Activated T-cell treated with anti-CD3 and anti-CD28 coated beads, Interleukin-2, amount 50 U/mL, for 24 hours (primary cell): ENCODE results near the gene KLHL20.
"Not testable (repeated sequence)": the region's sequence is repeated elsewhere in the genome, so short reads cannot be mapped to it uniquely, and the experiment has no call there.

Experiments
- DNase-seq: peaks from one replicate; pipeline ENCODE4 v3.0.0-alpha.2; 2020
- H3K27ac Mint-ChIP-seq: 2 replicates; pipeline ENCODE4 v1.8.0; 2020; ENCODE audit warnings: mild to moderate bottlenecking, mixed read lengths
- H3K27me3 Mint-ChIP-seq: 2 replicates; pipeline ENCODE4 v1.8.0; 2020; ENCODE audit warnings: mixed read lengths
- H3K36me3 Mint-ChIP-seq: 2 replicates; pipeline ENCODE4 v1.8.0; 2020; ENCODE audit warnings: low read depth, mixed read lengths
- H3K4me1 Mint-ChIP-seq: 2 replicates; pipeline ENCODE4 v1.8.0; 2020; ENCODE audit warnings: low read depth, mixed read lengths
- H3K4me3 Mint-ChIP-seq: 2 replicates; pipeline ENCODE4 v1.8.0; 2020; ENCODE audit warnings: mild to moderate bottlenecking, moderate library complexity, mixed read lengths
- H3K9me3 Mint-ChIP-seq: 2 replicates; pipeline ENCODE4 v1.8.0; 2020; ENCODE audit warnings: mixed read lengths

Gene KLHL20

DNA sequence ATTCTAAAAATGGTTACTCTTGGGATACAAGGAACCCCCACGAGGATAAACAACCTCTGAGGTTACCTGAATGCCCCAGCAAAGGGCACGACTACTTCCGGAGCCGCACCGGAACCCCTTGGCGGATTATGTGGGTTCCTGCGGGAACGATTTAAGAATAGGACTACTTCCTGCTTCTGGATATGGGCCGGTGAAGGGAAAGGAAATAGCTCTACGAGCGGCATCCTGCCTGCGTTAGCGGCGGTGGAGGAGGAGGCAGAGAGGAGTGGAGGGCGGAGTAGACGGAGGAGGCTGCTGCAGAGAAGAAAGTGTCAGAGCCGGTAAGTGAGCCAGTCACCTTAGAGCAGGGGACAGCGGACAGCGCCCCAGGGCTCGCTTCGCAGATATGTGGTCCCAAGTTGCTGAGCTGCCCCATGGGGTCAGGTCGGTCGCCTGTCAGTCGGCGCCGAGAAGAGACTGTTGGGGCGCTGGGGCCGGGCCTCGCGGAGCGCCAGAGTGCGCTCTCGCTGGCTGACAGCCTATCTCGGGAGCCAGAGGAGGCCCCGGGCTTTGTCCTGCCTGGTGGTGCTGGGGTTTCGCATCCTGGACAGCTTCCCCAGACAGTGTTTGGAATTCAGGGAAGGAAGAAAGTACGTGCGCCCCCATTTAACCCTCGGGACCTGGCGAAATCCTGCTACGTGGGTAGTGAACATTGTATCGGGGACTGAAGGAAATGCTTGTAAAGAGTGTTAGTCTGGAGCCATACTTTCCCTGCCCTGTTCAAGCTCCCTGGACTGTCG is at the start of gene KLHL20:
Gene KLHL20, plus strand, starts transcription at position 223 of the 779 bp plus-strand sequence. CDS start 1,063 bp downstream, outside the sequence.
- peaks cover 28% of the 10 kb centered on the region for H3K36me3 Mint-ChIP-seq
- peak within 1 kb of the TSS; percentile 90 for H3K4me3 Mint-ChIP-seq
- no peaks in the 10 kb centered on the region for H3K9me3 Mint-ChIP-seq
- peak; percentile 88 for DNase-seq
- H3K27ac Mint-ChIP-seq: peak within 1 kb of the TSS; percentile 93
- peaks cover 12% of the 10 kb centered on the region for H3K27me3 Mint-ChIP-seq
- peaks cover 32% of the 10 kb centered on the region for H3K4me1 Mint-ChIP-seq

DNA sequence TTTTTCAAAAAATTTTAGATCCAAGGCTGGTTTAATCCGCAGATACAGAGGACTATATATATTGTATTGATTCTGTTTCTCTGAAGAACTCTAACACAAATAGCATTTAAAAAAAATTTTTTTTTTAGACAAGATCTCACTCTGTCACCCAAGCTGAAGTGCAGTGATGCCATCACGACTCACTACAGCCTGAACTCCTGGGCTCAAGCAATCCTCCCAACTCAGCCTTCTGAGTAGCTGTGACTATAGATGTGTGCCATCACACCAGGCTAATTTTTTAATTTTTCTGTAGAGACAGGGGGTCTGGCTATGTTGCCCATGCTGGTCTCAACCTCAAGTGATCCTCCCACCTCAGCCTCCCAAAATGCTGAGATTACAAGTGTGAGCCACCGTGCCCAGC is 48.1 kb upstream of the KLHL20 start:
- Mint-ChIP-seq H3K4me3 (no peak overlapping the region), H3K36me3 (no peaks in the 10 kb centered on the region), H3K27ac (no peak overlapping the region), H3K9me3 (no peaks in the 10 kb centered on the region), H3K27me3 (peaks cover 40% of the 10 kb centered on the region), H3K4me1 (peaks cover 11% of the 10 kb centered on the region)
- DNase-seq: no peak

DNA sequence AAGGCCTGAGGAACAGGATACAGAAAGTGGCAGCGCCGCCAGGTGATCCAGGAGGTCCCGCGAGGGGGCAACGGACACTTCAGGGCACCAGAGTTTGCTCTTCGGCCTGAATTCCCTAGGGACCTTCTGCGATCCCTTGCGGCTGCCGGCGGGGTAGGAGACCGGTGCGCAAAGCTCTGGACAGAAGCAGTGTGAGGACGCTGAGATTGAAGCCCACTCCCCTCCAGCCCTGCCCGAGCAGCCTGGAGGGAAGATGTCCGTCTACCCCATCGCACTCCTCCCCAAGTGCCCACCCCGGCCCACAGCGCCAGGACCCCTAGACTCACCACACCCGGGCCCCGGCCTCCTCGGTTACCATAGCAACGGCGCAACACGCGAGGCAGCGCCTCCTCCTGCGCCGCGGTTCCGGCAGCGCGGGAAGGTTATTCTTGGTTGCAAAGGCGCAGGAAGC is 45.3 kb upstream of the KLHL20 start, which contains the start of gene ANKRD45:
Gene ANKRD45, minus strand, starts transcription at position 361 of the 451 bp plus-strand sequence. CDS start 10,433 bp downstream, outside the sequence.
- Mint-ChIP-seq H3K4me3 (peak within 1 kb of the TSS; percentile 51), H3K9me3 (no peaks in the 10 kb centered on the region), H3K4me1 (peaks cover 11% of the 10 kb centered on the region), H3K27me3 (peaks cover 40% of the 10 kb centered on the region), H3K36me3 (no peaks in the 10 kb centered on the region), H3K27ac (no peak within 1 kb of the TSS)
- peak; percentile 37 for DNase-seq

- peaks cover 19% of the 10 kb centered on the region for H3K27me3 Mint-ChIP-seq
- not testable (repeated sequence) for H3K9me3 Mint-ChIP-seq, DNase-seq, H3K4me3 Mint-ChIP-seq, H3K27ac Mint-ChIP-seq, H3K36me3 Mint-ChIP-seq, H3K4me1 Mint-ChIP-seq
Measured at GRCh38 chr1:173674496-173674895, 40.3 kb upstream of the KLHL20 start.

- not testable (repeated sequence) for H3K36me3 Mint-ChIP-seq, H3K4me3 Mint-ChIP-seq, DNase-seq, H3K4me1 Mint-ChIP-seq, H3K27me3 Mint-ChIP-seq, H3K27ac Mint-ChIP-seq
- peaks cover 13% of the 10 kb centered on the region for H3K9me3 Mint-ChIP-seq
Measured at GRCh38 chr1:173680152-173680551, 34.6 kb upstream of the KLHL20 start.

- Mint-ChIP-seq H3K27ac (no peak overlapping the region), H3K36me3 (no peaks in the 10 kb centered on the region), H3K9me3 (peaks cover 8% of the 10 kb centered on the region), H3K4me1 (no peaks in the 10 kb centered on the region), H3K4me3 (no peak overlapping the region), H3K27me3 (no peaks in the 10 kb centered on the region)
- no peak for DNase-seq
Measured at GRCh38 chr1:173682184-173682583, 32.6 kb upstream of the KLHL20 start.

DNA sequence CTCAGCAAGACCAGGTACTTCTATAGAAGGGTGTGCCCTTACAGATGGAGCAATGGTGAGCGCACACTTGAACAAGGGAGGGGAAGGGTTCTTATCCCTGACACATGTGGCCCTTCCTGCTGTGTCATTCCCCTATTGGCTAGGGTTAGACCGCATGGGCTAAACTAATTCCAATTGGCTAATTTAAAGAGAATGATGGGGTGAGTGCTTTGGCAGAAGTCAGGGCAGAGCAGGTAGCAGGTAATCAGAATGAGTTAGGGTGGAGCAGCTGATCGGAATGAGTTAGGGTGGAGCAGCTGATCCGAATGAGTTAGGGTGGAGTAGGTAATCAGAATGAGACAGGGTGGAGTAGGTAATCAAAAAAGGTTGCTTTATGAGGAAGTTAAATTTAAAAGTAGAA is 30.9 kb upstream of the KLHL20 start:
- not testable (repeated sequence) for H3K27me3 Mint-ChIP-seq, H3K36me3 Mint-ChIP-seq, H3K4me3 Mint-ChIP-seq, H3K9me3 Mint-ChIP-seq, H3K27ac Mint-ChIP-seq, H3K4me1 Mint-ChIP-seq, DNase-seq

GRCh38 chr1:173685121-173685520 is 29.7 kb upstream of the KLHL20 start:
- not testable (repeated sequence) for DNase-seq, H3K4me1 Mint-ChIP-seq, H3K9me3 Mint-ChIP-seq, H3K27me3 Mint-ChIP-seq, H3K27ac Mint-ChIP-seq, H3K36me3 Mint-ChIP-seq, H3K4me3 Mint-ChIP-seq

GRCh38 chr1:173688300-173688699 is 26.5 kb upstream of the KLHL20 start:
- Mint-ChIP-seq H3K9me3 (no peaks in the 10 kb centered on the region), H3K27ac (peak overlapping the region; percentile 30), H3K36me3 (no peaks in the 10 kb centered on the region), H3K27me3 (no peaks in the 10 kb centered on the region), H3K4me3 (no peak overlapping the region), H3K4me1 (peaks cover 1% of the 10 kb centered on the region)
- DNase-seq: no peak

DNA sequence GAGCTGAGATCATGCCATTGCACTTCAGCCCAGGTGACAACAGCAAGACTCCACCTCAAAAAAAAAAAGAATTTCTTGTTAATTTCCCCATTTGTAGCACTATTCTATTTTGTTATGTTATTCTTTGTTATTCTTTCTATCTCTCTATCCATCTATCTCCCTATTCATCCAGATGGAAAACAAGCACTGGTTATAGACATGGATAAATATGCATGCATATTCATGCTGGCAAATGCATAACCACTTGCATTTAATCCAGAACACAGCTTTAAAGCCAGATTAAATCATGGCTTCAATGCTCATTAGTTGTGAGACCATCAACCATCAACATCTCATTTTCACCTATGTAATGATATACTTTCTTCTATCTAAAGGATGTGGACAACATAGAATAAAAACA is 21.5 kb upstream of the KLHL20 start:
- no peak overlapping the region for H3K27ac Mint-ChIP-seq
- peaks cover 30% of the 10 kb centered on the region for H3K27me3 Mint-ChIP-seq
- no peak for DNase-seq
- peaks cover 4% of the 10 kb centered on the region for H3K9me3 Mint-ChIP-seq
- no peaks in the 10 kb centered on the region for H3K4me1 Mint-ChIP-seq
- no peak overlapping the region for H3K4me3 Mint-ChIP-seq
- no peaks in the 10 kb centered on the region for H3K36me3 Mint-ChIP-seq

DNA sequence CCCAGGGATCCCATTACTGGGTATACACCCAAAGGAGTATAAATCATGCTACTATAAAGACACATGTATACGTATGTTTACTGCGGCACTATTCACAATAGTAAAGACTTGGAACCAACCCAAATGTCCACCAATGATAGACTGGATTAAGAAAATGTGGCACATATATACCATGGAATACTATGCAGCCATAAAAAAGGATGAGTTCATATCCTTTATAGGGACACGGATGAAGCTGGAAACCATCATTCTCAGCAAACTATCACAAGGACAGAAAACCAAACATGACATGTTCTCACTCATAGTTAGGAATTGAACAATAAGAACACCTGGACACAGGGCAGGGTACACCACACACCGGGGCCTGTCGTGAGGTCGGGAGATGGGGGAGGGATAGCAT is 13.5 kb upstream of the KLHL20 start:
- not testable (repeated sequence) for H3K36me3 Mint-ChIP-seq, H3K4me1 Mint-ChIP-seq, H3K4me3 Mint-ChIP-seq, H3K27ac Mint-ChIP-seq, DNase-seq, H3K9me3 Mint-ChIP-seq
- H3K27me3 Mint-ChIP-seq: peaks cover 22% of the 10 kb centered on the region

- H3K4me3 Mint-ChIP-seq: no peak overlapping the region
- H3K27ac Mint-ChIP-seq: no peak overlapping the region
- H3K36me3 Mint-ChIP-seq: no peaks in the 10 kb centered on the region
- peaks cover under 1% of the 10 kb centered on the region for H3K9me3 Mint-ChIP-seq
- DNase-seq: no peak
- peaks cover 8% of the 10 kb centered on the region for H3K27me3 Mint-ChIP-seq
- no peaks in the 10 kb centered on the region for H3K4me1 Mint-ChIP-seq
Measured at GRCh38 chr1:173702736-173703135, 12.0 kb upstream of the KLHL20 start.

- Mint-ChIP-seq H3K36me3 (no peaks in the 10 kb centered on the region), H3K4me1 (no peaks in the 10 kb centered on the region), H3K27ac (no peak overlapping the region), H3K4me3 (no peak overlapping the region), H3K27me3 (peaks cover 13% of the 10 kb centered on the region), H3K9me3 (no peaks in the 10 kb centered on the region)
- DNase-seq: no peak
Measured at GRCh38 chr1:173705117-173705516, 9.7 kb upstream of the KLHL20 start.

DNA sequence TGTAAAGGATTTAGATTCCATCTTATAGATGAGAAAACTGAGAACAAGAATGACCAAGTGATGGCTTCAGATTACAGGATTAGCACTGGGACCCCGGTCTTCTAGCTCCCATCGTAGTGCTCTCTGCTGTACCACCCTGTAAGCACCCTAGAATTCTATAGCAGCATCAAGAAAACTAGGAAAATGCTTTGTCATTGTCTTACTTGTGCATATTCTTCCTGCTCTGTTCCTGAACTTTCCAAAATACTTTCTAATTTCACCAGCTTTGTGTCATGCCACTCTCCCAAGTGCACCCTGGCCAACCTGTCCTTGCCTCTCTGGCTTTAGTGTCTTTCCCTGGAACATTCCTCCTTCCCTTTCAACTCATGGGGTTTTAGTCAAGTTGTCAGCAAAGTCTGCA is 6.0 kb upstream of the KLHL20 start:
- Mint-ChIP-seq H3K4me3 (no peak overlapping the region), H3K4me1 (no peaks in the 10 kb centered on the region)

DNA sequence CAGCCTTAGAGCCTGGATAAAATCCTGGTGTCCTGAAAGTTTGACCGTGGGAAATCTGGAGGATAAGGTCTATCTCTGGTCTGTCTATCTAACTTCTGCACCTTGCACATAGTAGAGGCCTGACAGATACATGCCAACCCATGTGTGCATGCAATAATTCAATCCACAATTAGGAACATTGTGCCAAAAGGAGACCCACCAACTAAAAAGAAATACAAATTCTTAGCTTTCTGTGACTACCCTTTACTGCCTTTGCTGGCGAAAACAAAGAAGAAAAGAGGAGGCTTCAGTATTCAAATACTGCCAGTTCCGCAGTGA is 381 bp upstream of the KLHL20 start:
- Mint-ChIP-seq H3K36me3 (peaks cover 26% of the 10 kb centered on the region), H3K27me3 (peaks cover 14% of the 10 kb centered on the region), H3K4me1 (peaks cover 30% of the 10 kb centered on the region), H3K9me3 (no peaks in the 10 kb centered on the region), H3K4me3 (peak overlapping the region; percentile 90), H3K27ac (peak overlapping the region; percentile 93)
- DNase-seq: no peak

More for the DNA sequence above, 6.0 kb upstream of the KLHL20 start:
- no peak for DNase-seq
- no peak overlapping the region for H3K27ac Mint-ChIP-seq
- no peaks in the 10 kb centered on the region for H3K36me3 Mint-ChIP-seq
- no peaks in the 10 kb centered on the region for H3K9me3 Mint-ChIP-seq
- peaks cover 23% of the 10 kb centered on the region for H3K27me3 Mint-ChIP-seq

- peaks cover 32% of the 10 kb centered on the region for H3K36me3 Mint-ChIP-seq
- H3K4me3 Mint-ChIP-seq: peak overlapping the region; percentile 90
- H3K4me1 Mint-ChIP-seq: peaks cover 37% of the 10 kb centered on the region
- DNase-seq: no peak
- H3K27me3 Mint-ChIP-seq: peaks cover 6% of the 10 kb centered on the region
- H3K27ac Mint-ChIP-seq: peak overlapping the region; percentile 93
- H3K9me3 Mint-ChIP-seq: no peaks in the 10 kb centered on the region
Measured at GRCh38 chr1:173715538-173715844, 710 bp downstream of the KLHL20 start.
